ENCODE measurements around the gene ZNF300.
"Not testable (repeated sequence)": the region's sequence is repeated elsewhere in the genome, so short reads cannot be mapped to it uniquely, and the experiment has no call there.

ZNF300 gene

GRCh38 chr5:150845185-150845859 is 59.5 kb downstream of the ZNF300 start:
- not testable (repeated sequence) for H3K36me3 ChIP-seq (ENCODE audit: insufficient read depth, low read length); H3K9me3 ChIP-seq (ENCODE audit: insufficient read depth, low read depth, low read length)
- WGBS = 95% methylated on average over 32 of the region's 32 CpGs

More at GRCh38 chr5:150845185-150845859, 59.5 kb downstream of the ZNF300 start:
- not testable (repeated sequence) for H3K4me3 ChIP-seq (ENCODE audit: low read length); H3K27ac ChIP-seq (ENCODE audit: low read depth, low read length); H3K4me1 ChIP-seq (ENCODE audit: insufficient read depth, low read length); H3K9ac ChIP-seq (ENCODE audit: low read depth, low read length); H3K27me3 ChIP-seq (ENCODE audit: insufficient read depth, low read length)

Measured in HUES64 (cell line).